Measurements from ENCODE around the gene MSANTD4. TPM values are rescaled to one million over a fixed set of nuclear protein-coding genes. Genes with fewer than 3 reads are reported as not detected.
"Not testable (repeated sequence)": the region's sequence is repeated elsewhere in the genome, so short reads cannot be mapped to it uniquely, and the experiment has no call there.

The MSANTD4 gene
- total RNA-seq, 1 donor from 2014 or later: 24.6 TPM

GRCh38 chr11:106012744-106013143 is 9.3 kb downstream of the MSANTD4 start:
- H3K27me3 Mint-ChIP-seq: no peaks in the 10 kb centered on the region
- peaks cover 38% of the 10 kb centered on the region for H3K36me3 Mint-ChIP-seq
- TF ChIP-seq, protein P1, sequence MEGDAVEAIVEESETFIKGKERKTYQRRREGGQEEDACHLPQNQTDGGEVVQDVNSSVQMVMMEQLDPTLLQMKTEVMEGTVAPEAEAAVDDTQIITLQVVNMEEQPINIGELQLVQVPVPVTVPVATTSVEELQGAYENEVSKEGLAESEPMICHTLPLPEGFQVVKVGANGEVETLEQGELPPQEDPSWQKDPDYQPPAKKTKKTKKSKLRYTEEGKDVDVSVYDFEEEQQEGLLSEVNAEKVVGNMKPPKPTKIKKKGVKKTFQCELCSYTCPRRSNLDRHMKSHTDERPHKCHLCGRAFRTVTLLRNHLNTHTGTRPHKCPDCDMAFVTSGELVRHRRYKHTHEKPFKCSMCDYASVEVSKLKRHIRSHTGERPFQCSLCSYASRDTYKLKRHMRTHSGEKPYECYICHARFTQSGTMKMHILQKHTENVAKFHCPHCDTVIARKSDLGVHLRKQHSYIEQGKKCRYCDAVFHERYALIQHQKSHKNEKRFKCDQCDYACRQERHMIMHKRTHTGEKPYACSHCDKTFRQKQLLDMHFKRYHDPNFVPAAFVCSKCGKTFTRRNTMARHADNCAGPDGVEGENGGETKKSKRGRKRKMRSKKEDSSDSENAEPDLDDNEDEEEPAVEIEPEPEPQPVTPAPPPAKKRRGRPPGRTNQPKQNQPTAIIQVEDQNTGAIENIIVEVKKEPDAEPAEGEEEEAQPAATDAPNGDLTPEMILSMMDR (conservative IDR thresholded peaks at IDR 0.05): no peak
- H3K27ac Mint-ChIP-seq: no peak overlapping the region
- H3K9me3 Mint-ChIP-seq: no peaks in the 10 kb centered on the region
- DNase-seq (ENCODE audit: extremely low spot score, unreplicated experiment): no peak
- peaks cover 14% of the 10 kb centered on the region for H3K4me1 Mint-ChIP-seq (ENCODE audit: unreplicated experiment)
- H3K4me3 Mint-ChIP-seq: no peak overlapping the region

DNA sequence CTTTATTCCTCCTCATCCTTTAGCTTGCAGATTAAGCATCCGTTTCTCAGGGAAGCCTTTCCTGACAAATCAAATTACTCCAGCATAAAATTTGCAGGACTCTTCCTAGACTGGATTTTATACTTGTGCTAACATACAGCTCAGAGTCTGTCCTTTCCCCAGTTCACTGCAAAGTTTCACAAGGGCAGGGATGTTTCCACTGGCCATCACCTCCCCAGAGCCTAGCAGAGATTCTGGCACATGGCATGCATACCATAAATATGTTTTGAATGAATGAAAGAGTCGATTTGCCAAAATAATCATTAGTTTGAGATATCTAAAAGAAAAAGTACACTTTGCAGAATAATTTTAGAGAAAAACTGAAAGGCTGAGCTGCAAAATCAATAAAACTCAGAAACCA is 10.6 kb downstream of the MSANTD4 start:
- Mint-ChIP-seq H3K36me3 (peaks cover 48% of the 10 kb centered on the region), H3K27me3 (no peaks in the 10 kb centered on the region), H3K4me1 (ENCODE audit: unreplicated experiment) (peaks cover 12% of the 10 kb centered on the region), H3K27ac (no peak overlapping the region), H3K4me3 (no peak overlapping the region), H3K9me3 (no peaks in the 10 kb centered on the region)
- TF ChIP-seq, protein P1 (conservative IDR thresholded peaks at IDR 0.05): no peak
- DNase-seq (ENCODE audit: extremely low spot score, unreplicated experiment): no peak

- peaks cover 59% of the 10 kb centered on the region for H3K36me3 Mint-ChIP-seq
- DNase-seq (ENCODE audit: extremely low spot score, unreplicated experiment); H3K27me3 Mint-ChIP-seq; H3K4me3 Mint-ChIP-seq; H3K9me3 Mint-ChIP-seq; H3K4me1 Mint-ChIP-seq (ENCODE audit: unreplicated experiment); H3K27ac Mint-ChIP-seq: not testable (repeated sequence)
These were observed 18.9 kb downstream of the MSANTD4 start for GRCh38 chr11:106003094-106003493.

GRCh38 chr11:106001304-106002012 is 20.6 kb downstream of the MSANTD4 start:
- H3K4me1 Mint-ChIP-seq (ENCODE audit: unreplicated experiment): no peaks in the 10 kb centered on the region
- TF ChIP-seq, protein P1 (conservative IDR thresholded peaks at IDR 0.05): no peak
- H3K27me3 Mint-ChIP-seq: no peaks in the 10 kb centered on the region
- peaks cover 4% of the 10 kb centered on the region for H3K9me3 Mint-ChIP-seq
- H3K36me3 Mint-ChIP-seq: peaks cover 48% of the 10 kb centered on the region
- no peak for DNase-seq (ENCODE audit: extremely low spot score, unreplicated experiment)
- no peak overlapping the region for H3K4me3 Mint-ChIP-seq
- no peak overlapping the region for H3K27ac Mint-ChIP-seq

DNA sequence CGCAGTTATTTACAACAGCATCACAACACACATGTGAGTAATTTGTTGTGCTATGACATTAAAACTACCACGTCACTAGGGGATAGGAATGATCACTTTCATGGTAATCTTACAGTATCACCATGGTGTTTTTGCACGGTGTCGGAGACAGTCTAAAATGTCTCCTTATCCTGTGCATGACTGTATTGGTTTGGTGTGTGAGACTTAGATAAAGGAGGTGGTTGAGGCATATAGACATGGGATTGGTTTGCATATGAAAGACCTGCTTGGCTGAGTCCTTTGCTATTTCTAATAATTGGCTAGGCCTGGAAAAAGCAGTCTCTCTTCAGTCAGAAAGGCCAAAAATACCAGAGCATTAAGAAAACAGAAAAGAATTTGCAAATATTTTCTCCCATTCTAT is 30.2 kb downstream of the MSANTD4 start:
- TF ChIP-seq, protein P1 (conservative IDR thresholded peaks at IDR 0.05): no peak
- no peak overlapping the region for H3K27ac Mint-ChIP-seq
- no peaks in the 10 kb centered on the region for H3K27me3 Mint-ChIP-seq
- peaks cover 6% of the 10 kb centered on the region for H3K36me3 Mint-ChIP-seq
- no peak overlapping the region for H3K4me3 Mint-ChIP-seq
- H3K4me1 Mint-ChIP-seq (ENCODE audit: unreplicated experiment): no peaks in the 10 kb centered on the region
- H3K9me3 Mint-ChIP-seq: peaks cover 7% of the 10 kb centered on the region
- DNase-seq (ENCODE audit: extremely low spot score, unreplicated experiment): no peak

- Mint-ChIP-seq H3K4me1 (ENCODE audit: unreplicated experiment) (no peaks in the 10 kb centered on the region), H3K27ac (no peak overlapping the region), H3K4me3 (no peak overlapping the region), H3K27me3 (no peaks in the 10 kb centered on the region), H3K36me3 (peaks cover 6% of the 10 kb centered on the region), H3K9me3 (peaks cover 7% of the 10 kb centered on the region)
- no peak for DNase-seq (ENCODE audit: extremely low spot score, unreplicated experiment)
- TF ChIP-seq, protein P1 (conservative IDR thresholded peaks at IDR 0.05): no peak
These were observed 32.9 kb downstream of the MSANTD4 start for GRCh38 chr11:105989124-105989523.
